ENCODE data around the gene SCARF1. TPM values are rescaled to one million over a fixed set of nuclear protein-coding genes. Genes with fewer than 3 reads are reported as not detected.

The SCARF1 gene, protein sequence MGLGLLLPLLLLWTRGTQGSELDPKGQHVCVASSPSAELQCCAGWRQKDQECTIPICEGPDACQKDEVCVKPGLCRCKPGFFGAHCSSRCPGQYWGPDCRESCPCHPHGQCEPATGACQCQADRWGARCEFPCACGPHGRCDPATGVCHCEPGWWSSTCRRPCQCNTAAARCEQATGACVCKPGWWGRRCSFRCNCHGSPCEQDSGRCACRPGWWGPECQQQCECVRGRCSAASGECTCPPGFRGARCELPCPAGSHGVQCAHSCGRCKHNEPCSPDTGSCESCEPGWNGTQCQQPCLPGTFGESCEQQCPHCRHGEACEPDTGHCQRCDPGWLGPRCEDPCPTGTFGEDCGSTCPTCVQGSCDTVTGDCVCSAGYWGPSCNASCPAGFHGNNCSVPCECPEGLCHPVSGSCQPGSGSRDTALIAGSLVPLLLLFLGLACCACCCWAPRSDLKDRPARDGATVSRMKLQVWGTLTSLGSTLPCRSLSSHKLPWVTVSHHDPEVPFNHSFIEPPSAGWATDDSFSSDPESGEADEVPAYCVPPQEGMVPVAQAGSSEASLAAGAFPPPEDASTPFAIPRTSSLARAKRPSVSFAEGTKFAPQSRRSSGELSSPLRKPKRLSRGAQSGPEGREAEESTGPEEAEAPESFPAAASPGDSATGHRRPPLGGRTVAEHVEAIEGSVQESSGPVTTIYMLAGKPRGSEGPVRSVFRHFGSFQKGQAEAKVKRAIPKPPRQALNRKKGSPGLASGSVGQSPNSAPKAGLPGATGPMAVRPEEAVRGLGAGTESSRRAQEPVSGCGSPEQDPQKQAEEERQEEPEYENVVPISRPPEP
- total RNA-seq (2021) (2.2 and 2.7 TPM in 2 replicates), Bru-seq, nascent RNA (percentile 28 among the genes with signal in this experiment), BruChase-seq, experiment 1, labeled RNA remaining after a 2-hour chase (percentile 29 among the genes with signal in this experiment), BruChase-seq, experiment 2, labeled RNA remaining after a 6-hour chase (percentile 33 among the genes with signal in this experiment)
- long read RNA-seq = 0 reads

- intact Hi-C loops (cut with micrococcal nuclease; ENCODE audit: unreplicated experiment) = loop anchor here (5.0 to 10.0 kb wide), 4 partner anchors 158 to 759 kb away; partner anchors contain the start of gene MNT
- H3K4me3 ChIP-seq = no peak within 1 kb of the TSS
- H3K27ac ChIP-seq = no peak within 1 kb of the TSS
- CTCF ChIA-PET = no interaction called here
- H3K27me3 ChIP-seq (ENCODE audit: insufficient read depth, low read depth) = no peaks in the 10 kb centered on the region
- H3K36me3 ChIP-seq (ENCODE audit: low read depth) = no peaks in the 10 kb centered on the region
- POLR2A ChIA-PET (ENCODE audit: unreplicated experiment) = no interaction called here
- peaks cover 21% of the 10 kb centered on the region for H3F3A ChIP-seq (ENCODE audit: insufficient read depth, low read depth)
- no TSS peak for BruUV-seq (replicated peaks)
- peak within 1 kb of the TSS; percentile 87; the same call in 1 of the 2 replicates for H3K4me2 ChIP-seq
- DNase-seq = no peak
- H3K4me1 ChIP-seq (replicated peaks; ENCODE audit: insufficient read depth) = peaks cover 22% of the 10 kb centered on the region
- no peak within 1 kb of the TSS for H2AFZ ChIP-seq
- no peaks in the 10 kb centered on the region for H3K9me2 ChIP-seq (ENCODE audit: insufficient read depth)
- no peaks in the 10 kb centered on the region for H3K79me2 ChIP-seq (ENCODE audit: low read depth)
- TF ChIP-seq, protein P1, sequence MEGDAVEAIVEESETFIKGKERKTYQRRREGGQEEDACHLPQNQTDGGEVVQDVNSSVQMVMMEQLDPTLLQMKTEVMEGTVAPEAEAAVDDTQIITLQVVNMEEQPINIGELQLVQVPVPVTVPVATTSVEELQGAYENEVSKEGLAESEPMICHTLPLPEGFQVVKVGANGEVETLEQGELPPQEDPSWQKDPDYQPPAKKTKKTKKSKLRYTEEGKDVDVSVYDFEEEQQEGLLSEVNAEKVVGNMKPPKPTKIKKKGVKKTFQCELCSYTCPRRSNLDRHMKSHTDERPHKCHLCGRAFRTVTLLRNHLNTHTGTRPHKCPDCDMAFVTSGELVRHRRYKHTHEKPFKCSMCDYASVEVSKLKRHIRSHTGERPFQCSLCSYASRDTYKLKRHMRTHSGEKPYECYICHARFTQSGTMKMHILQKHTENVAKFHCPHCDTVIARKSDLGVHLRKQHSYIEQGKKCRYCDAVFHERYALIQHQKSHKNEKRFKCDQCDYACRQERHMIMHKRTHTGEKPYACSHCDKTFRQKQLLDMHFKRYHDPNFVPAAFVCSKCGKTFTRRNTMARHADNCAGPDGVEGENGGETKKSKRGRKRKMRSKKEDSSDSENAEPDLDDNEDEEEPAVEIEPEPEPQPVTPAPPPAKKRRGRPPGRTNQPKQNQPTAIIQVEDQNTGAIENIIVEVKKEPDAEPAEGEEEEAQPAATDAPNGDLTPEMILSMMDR (conservative IDR thresholded peaks at IDR 0.05) = no peak
- no peak for TF ChIP-seq EZH2 (IDR thresholded peaks at IDR 0.05; ENCODE audit: low read depth)
- H3K9me3 ChIP-seq (ENCODE audit: insufficient read depth, low read depth) = no peaks in the 10 kb centered on the region
- peaks cover 4% of the 10 kb centered on the region; the same call in 1 of the 2 replicates for H4K20me1 ChIP-seq (ENCODE audit: insufficient read depth)
Observed at GRCh38 chr17:1645207-1646171, at the start of gene SCARF1. SCARF1 (minus strand) TSS chr17:1645732; CDS start chr17:1645697, 35 bp downstream.

GRCh38 chr17:1693339-1693738, 47.8 kb upstream of the SCARF1 start:
- no peaks in the 10 kb centered on the region for H3K9me3 ChIP-seq (ENCODE audit: insufficient read depth, low read depth)
- H3K4me2 ChIP-seq = no peak overlapping the region
- H4K20me1 ChIP-seq (ENCODE audit: insufficient read depth) = no peaks in the 10 kb centered on the region
- H3K79me2 ChIP-seq (ENCODE audit: low read depth) = no peaks in the 10 kb centered on the region
- H3K27ac ChIP-seq = no peak overlapping the region
- ChIA-PET POLR2A (ENCODE audit: unreplicated experiment) (interaction anchor here (0.7 kb wide), 1 partner anchor 182 kb away, joined by 5 read pairs; no protein-coding TSS in a partner anchor), CTCF (no interaction called here)
- peak in 1 of 2 experiments; percentile 36 for DNase-seq
- H3K9me2 ChIP-seq (ENCODE audit: insufficient read depth) = no peaks in the 10 kb centered on the region
- H3K4me3 ChIP-seq = no peak overlapping the region
- intact Hi-C loops (cut with micrococcal nuclease; ENCODE audit: unreplicated experiment) = no loop called here
- H3K4me1 ChIP-seq (replicated peaks; ENCODE audit: insufficient read depth) = no peaks in the 10 kb centered on the region
- H3K36me3 ChIP-seq (ENCODE audit: low read depth) = no peaks in the 10 kb centered on the region
- TF ChIP-seq, protein P1 (conservative IDR thresholded peaks at IDR 0.05) = no peak
- TF ChIP-seq EZH2 (IDR thresholded peaks at IDR 0.05; ENCODE audit: low read depth) = no peak
- H3F3A ChIP-seq (ENCODE audit: insufficient read depth, low read depth) = peaks cover 13% of the 10 kb centered on the region; the same call in 1 of the 2 replicates
- no TSS peak for BruUV-seq (replicated peaks)
- no peak overlapping the region for H2AFZ ChIP-seq
- no peaks in the 10 kb centered on the region for H3K27me3 ChIP-seq (ENCODE audit: insufficient read depth, low read depth)
